ENCODE results near the gene GEMIN5.
"Not testable (repeated sequence)": the region's sequence is repeated elsewhere in the genome, so short reads cannot be mapped to it uniquely, and the experiment has no call there.

DNA sequence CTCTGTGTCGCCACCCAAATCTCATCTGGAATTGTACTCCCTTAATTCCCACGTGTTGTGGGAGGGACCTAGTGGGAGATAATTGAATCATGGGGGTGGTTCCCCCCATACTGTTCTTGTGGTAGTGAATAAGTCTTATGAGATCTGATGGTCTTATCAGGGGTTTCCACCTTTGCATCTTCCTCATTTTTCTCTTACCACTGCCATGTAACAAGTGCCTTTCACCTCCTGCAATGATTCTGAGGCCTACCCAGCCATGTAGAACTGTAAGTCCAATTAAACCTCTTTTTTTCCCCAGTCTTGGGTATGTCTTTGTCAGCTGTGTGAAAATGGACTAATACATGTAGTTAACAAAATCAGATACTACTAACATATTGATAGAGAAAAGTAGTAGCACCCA is 40.3 kb upstream of the GEMIN5 start:
- TF ChIP-seq, protein P1, sequence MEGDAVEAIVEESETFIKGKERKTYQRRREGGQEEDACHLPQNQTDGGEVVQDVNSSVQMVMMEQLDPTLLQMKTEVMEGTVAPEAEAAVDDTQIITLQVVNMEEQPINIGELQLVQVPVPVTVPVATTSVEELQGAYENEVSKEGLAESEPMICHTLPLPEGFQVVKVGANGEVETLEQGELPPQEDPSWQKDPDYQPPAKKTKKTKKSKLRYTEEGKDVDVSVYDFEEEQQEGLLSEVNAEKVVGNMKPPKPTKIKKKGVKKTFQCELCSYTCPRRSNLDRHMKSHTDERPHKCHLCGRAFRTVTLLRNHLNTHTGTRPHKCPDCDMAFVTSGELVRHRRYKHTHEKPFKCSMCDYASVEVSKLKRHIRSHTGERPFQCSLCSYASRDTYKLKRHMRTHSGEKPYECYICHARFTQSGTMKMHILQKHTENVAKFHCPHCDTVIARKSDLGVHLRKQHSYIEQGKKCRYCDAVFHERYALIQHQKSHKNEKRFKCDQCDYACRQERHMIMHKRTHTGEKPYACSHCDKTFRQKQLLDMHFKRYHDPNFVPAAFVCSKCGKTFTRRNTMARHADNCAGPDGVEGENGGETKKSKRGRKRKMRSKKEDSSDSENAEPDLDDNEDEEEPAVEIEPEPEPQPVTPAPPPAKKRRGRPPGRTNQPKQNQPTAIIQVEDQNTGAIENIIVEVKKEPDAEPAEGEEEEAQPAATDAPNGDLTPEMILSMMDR (IDR thresholded peaks at IDR 0.05): not testable (repeated sequence)
- not testable (repeated sequence) for TF ChIP-seq POLR2A (IDR thresholded peaks at IDR 0.05)

Measured in prostate gland (tissue), 2 donors.